Astrocyte of the spinal cord (primary cell): Measurements from ENCODE around the gene TMEM114.
"Not testable (repeated sequence)": the region's sequence is repeated elsewhere in the genome, so short reads cannot be mapped to it uniquely, and the experiment has no call there.

Experiments used
- DNase-seq: peaks from one replicate; pipeline ENCODE4 v3.0.0; 2011; ENCODE audit warnings: low read depth, low spot score
- H3K4me3 ChIP-seq: 2 replicates; pipeline ENCODE4 v1.5.1; 2011; ENCODE audit warnings: low read depth, mild to moderate bottlenecking, low read length, moderate library complexity
- CTCF ChIP-seq: IDR thresholded peaks from 2 replicates; pipeline ENCODE4 v1.5.1; 2012; ENCODE audit warnings: low read depth, mild to moderate bottlenecking, low read length, inconsistent platforms
- in situ Hi-C: cut with HindIII; loops from 2 replicates; pipeline ENCODE4 v1.10.0; 2017; ENCODE audit warnings: low sequenced_read_pairs

Gene TMEM114

GRCh38 chr16:8572063-8572918, 18.0 kb downstream of the TMEM114 start:
- DNase-seq, result no peak
- in situ Hi-C loops, result no loop called here
- TF ChIP-seq CTCF, result no peak
- H3K4me3 ChIP-seq, result no peak overlapping the region

DNA sequence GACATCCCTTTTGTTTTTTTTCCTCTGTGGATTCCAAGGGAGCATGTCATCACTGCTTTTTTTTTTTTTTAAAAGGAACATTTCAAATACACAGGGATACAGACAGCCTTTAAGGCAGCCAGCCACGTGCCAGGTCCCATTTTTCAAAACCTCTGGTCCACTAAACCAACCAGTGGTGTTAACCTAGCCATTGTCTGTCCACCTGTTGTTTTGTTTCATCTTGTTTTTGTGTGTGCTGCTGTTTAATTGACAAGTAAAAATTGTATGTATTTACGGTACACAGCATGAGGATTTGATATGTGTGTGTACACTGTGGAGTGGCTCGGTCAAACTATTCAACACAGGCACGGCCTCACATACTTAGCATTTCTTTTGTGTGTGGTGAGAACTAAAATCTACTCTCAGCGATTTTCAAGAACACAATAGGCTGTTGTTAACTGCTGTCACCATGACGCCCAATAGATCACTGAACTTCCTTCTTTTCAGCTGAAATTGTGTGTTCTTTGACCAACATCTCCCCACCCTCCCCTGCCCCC, 19.2 kb downstream of the TMEM114 start:
- H3K4me3 ChIP-seq, result no peak overlapping the region
- DNase-seq, result peak; percentile 62
- TF ChIP-seq CTCF, result no peak
- in situ Hi-C loops, result no loop called here

GRCh38 chr16:8570393-8570792, 19.9 kb downstream of the TMEM114 start:
- DNase-seq, H3K4me3 ChIP-seq, in situ Hi-C loops: not testable (repeated sequence)

DNA sequence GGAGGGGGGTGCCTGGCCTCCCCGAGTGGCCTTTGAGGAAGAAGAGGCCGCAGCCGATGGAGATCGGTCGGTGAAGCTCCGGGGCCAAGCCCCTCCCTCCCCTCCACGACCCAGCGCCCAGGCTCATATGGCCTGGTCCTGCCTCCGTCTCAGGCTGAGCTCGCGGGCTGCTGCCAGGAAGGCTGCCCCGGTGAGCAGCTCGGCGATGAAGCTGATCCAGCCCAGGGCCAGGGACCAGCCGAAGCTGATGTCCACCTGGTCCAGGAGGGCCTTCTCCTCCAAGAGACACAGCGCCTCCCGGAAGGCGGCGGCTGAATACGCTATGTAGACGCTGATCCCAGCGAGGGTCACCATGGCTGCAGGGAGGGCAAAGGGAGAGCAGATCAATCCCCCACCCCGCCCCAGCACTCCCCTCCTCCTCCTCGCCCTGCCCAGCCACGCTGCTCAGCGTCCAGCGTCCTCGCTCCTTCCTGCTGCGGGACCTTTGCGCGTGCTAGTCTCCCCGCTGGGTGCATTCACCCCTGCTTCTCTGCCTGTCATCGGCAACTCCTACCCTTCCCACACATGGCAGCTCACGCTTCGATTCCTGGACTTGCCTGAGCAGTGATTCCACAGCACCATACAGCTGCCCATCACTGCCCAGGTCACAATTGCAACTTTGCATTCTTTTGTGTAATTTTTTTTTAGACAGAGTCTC, 20.5 kb downstream of the TMEM114 start:
- in situ Hi-C loops, result no loop called here
- TF ChIP-seq CTCF, result no peak
- no peak overlapping the region for H3K4me3 ChIP-seq
- DNase-seq, result no peak

GRCh38 chr16:8568231-8568617, 22.1 kb downstream of the TMEM114 start:
- in situ Hi-C loops, result no loop called here
- H3K4me3 ChIP-seq, result no peak overlapping the region
- TF ChIP-seq CTCF, result no peak
- DNase-seq, result no peak

GRCh38 chr16:8567355-8568230, 22.7 kb downstream of the TMEM114 start:
- in situ Hi-C loops, result no loop called here
- TF ChIP-seq CTCF, result peak; percentile 97
- no peak overlapping the region for H3K4me3 ChIP-seq
- peak; percentile 88 for DNase-seq
